WTC11 (cell line): Measurements from ENCODE around the gene EYS. TPM values are rescaled to one million over a fixed set of nuclear protein-coding genes. Genes with fewer than 3 reads are reported as not detected.

Experiments used
- ATAC-seq: fragments of 200-7000 bp; cut with Tn5 transposase; 2 replicates; pipeline ENCODE4 v1.10.0; 2021; ENCODE audit warnings: mild to moderate bottlenecking, moderate library complexity
- CTCF ChIA-PET: fragments of 300-600 bp; sonication (Branson Sonifier 250); formaldehyde crosslinking; loops from one replicate; lab custom pipeline; 2021; ENCODE audit warnings: antibody characterized with exemption; lab: Charles Lee
- POLR2A ChIA-PET: fragments of 350-600 bp; sonication (Branson Sonifier 250); formaldehyde crosslinking; loops from one replicate; lab custom pipeline; 2021; ENCODE audit warnings: antibody characterized with exemption; lab: Charles Lee
- DNase-seq: peaks from one replicate; pipeline ENCODE4 v3.0.0; 2021; ENCODE audit warnings: low spot score
- H3K27ac Mint-ChIP-seq: 2 replicates; pipeline ENCODE4 v1.8.0; 2021; ENCODE audit warnings: mixed read lengths
- H3K27me3 Mint-ChIP-seq: 2 replicates; pipeline ENCODE4 v1.8.0; 2021; ENCODE audit warnings: low read depth, mild to moderate bottlenecking, moderate library complexity, mixed read lengths
- H3K36me3 Mint-ChIP-seq: 2 replicates; pipeline ENCODE4 v1.8.0; 2021; ENCODE audit warnings: mixed read lengths
- H3K4me1 Mint-ChIP-seq: 2 replicates; pipeline ENCODE4 v1.8.0; 2022; ENCODE audit warnings: mixed read lengths
- H3K4me3 Mint-ChIP-seq: 2 replicates; pipeline ENCODE4 v1.8.0; 2021; ENCODE audit warnings: mild to moderate bottlenecking, moderate library complexity, mixed read lengths
- H3K9me3 Mint-ChIP-seq: 2 replicates; pipeline ENCODE4 v1.8.0; 2021; ENCODE audit warnings: mixed read lengths
- AR ChIP-seq: fragments of 250-450 bp; sonication (Bioruptor Pico); IDR thresholded peaks from 2 replicates; pipeline ENCODE4 v1.9.0; 2021; ENCODE audit warnings: mild to moderate bottlenecking
- ARID4B ChIP-seq: sonication (generic); formaldehyde crosslinking; IDR thresholded peaks from 2 replicates; pipeline ENCODE4 v1.8.0; 2023; ENCODE audit warnings: missing genetic modification reagents, mild to moderate bottlenecking, borderline replicate concordance
- ATF1 ChIP-seq: sonication (generic); formaldehyde crosslinking; IDR thresholded peaks from 2 replicates; pipeline ENCODE4 v1.8.1; 2023; ENCODE audit warnings: mild to moderate bottlenecking, moderate library complexity, missing genetic modification reagents
- ESRRA ChIP-seq: sonication (generic); formaldehyde crosslinking; IDR thresholded peaks from 2 replicates; pipeline ENCODE4 v1.8.1; 2022; ENCODE audit warnings: mild to moderate bottlenecking, missing genetic modification reagents, borderline replicate concordance
- FOXJ3 ChIP-seq: sonication (generic); formaldehyde crosslinking; IDR thresholded peaks from 2 replicates; pipeline ENCODE4 v1.9.0; 2021; ENCODE audit warnings: missing genetic modification reagents, mild to moderate bottlenecking, borderline replicate concordance
- GRHL2 ChIP-seq: fragments of 250-450 bp; sonication (Bioruptor Pico); IDR thresholded peaks from 2 replicates; pipeline ENCODE4 v1.8.0; 2022; ENCODE audit warnings: mild to moderate bottlenecking, moderate library complexity; ENCODE audit not compliant: insufficient replicate concordance, severe bottlenecking
- JAZF1 ChIP-seq: fragments of 250-450 bp; sonication (Bioruptor Pico); IDR thresholded peaks from 2 replicates; pipeline ENCODE4 v1.9.0; 2021; ENCODE audit warnings: moderate library complexity, mild to moderate bottlenecking, inconsistent platforms
- NFATC4 ChIP-seq: fragments of 250-450 bp; sonication (Bioruptor Pico); IDR thresholded peaks from 2 replicates; pipeline ENCODE4 v1.9.0; 2021; ENCODE audit warnings: mild to moderate bottlenecking
- NFYB ChIP-seq: sonication (generic); formaldehyde crosslinking; conservative IDR thresholded peaks from 2 replicates; pipeline ENCODE4 v1.8.0; 2022; ENCODE audit warnings: low read depth, missing genetic modification reagents
- RELA ChIP-seq: sonication (generic); formaldehyde crosslinking; IDR thresholded peaks from 2 replicates; pipeline ENCODE4 v1.8.1; 2022; ENCODE audit warnings: missing genetic modification reagents, mild to moderate bottlenecking, borderline replicate concordance
- SMAD3 ChIP-seq: sonication (generic); formaldehyde crosslinking; IDR thresholded peaks from 2 replicates; pipeline ENCODE4 v1.8.0; 2022; ENCODE audit warnings: missing genetic modification reagents, mild to moderate bottlenecking, borderline replicate concordance
- SMAD4 ChIP-seq: sonication (generic); formaldehyde crosslinking; IDR thresholded peaks from 2 replicates; pipeline ENCODE4 v1.8.0; 2022; ENCODE audit warnings: mild to moderate bottlenecking, missing genetic modification reagents
- SP1 ChIP-seq: sonication (generic); formaldehyde crosslinking; conservative IDR thresholded peaks from 2 replicates; pipeline ENCODE4 v1.8.1; 2022; ENCODE audit warnings: missing genetic modification reagents
- TCF7 ChIP-seq: sonication (generic); formaldehyde crosslinking; IDR thresholded peaks from 2 replicates; pipeline ENCODE4 v1.8.0; 2022; ENCODE audit warnings: mild to moderate bottlenecking, low read depth, missing genetic modification reagents, moderate library complexity
- ZNF219 ChIP-seq: sonication (generic); formaldehyde crosslinking; IDR thresholded peaks from 2 replicates; pipeline ENCODE4 v1.8.0; 2023; ENCODE audit warnings: missing genetic modification reagents, mild to moderate bottlenecking, borderline replicate concordance
- total RNA-seq: library from RNA; stranded (reverse); gene quantifications from 3 replicates; pipeline ENCODE4 v1.2.3, GENCODE V29; 2021
- TF ChIP-seq, protein P1 (sequence below): sonication (generic); formaldehyde crosslinking; IDR thresholded peaks from 2 replicates; pipeline ENCODE4 v1.8.1; 2023; ENCODE audit warnings: mild to moderate bottlenecking, missing genetic modification reagents, moderate library complexity
- TF ChIP-seq, protein P2 (sequence below): sonication (generic); formaldehyde crosslinking; IDR thresholded peaks from 2 replicates; pipeline ENCODE4 v1.8.1; 2023; ENCODE audit warnings: mild to moderate bottlenecking, missing genetic modification reagents

Gene EYS
- total RNA-seq, 1 experiment from 2014 or later = not detected

DNA sequence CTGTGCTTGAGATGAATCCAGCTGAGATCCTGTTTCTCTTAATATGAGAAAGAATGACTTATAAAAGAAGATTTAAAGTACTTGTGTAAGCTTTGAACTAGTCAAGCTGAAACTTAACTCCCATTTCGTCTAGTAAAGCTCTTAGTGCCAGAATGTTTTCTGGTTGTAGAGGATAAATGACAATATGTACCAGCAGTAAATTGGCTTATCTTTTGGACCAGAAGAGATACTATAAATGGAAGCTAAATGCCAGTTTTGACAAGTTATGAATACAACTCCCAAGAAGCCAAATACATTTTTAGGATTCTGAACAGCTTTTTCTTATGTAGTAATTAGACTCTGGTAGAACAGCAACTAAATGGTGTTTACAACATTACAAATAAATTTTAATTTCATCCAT lies 608.7 kb downstream of the EYS start (continued):
- TF ChIP-seq AR (CRISPR knock-in tag) = no peak
- TF ChIP-seq TCF7 (CRISPR knock-in tag) = no peak
- no peak for TF ChIP-seq SMAD3 (CRISPR knock-in tag)
- TF ChIP-seq SMAD4 (CRISPR knock-in tag) = no peak
- TF ChIP-seq, all 79 proteins: peak for 0

DNA sequence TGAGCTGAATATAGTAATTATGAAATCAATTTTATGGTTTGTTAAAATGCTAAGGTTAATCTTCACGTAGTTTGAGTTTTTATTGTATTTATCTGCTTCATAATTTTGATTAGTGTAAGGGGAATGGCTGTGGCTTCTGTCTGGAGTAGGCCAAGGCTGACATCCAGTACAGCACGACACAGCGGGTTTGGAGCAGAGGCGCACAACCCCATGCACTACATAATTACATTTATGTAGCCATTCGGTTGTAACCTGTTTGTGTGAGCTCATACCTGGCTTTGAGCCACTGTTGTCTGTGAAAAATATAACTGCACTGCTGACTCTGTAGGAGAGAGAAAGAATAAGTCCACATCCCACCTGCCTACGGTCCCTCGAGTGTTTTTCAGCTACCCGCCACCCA lies 615.5 kb downstream of the EYS start:
- peaks cover 48% of the 10 kb centered on the region for H3K9me3 Mint-ChIP-seq
- peaks cover 37% of the 10 kb centered on the region for H3K36me3 Mint-ChIP-seq
- ATAC-seq (no peak), DNase-seq (no peak)
- H3K27ac Mint-ChIP-seq = no peak overlapping the region
- TF ChIP-seq, protein P1, sequence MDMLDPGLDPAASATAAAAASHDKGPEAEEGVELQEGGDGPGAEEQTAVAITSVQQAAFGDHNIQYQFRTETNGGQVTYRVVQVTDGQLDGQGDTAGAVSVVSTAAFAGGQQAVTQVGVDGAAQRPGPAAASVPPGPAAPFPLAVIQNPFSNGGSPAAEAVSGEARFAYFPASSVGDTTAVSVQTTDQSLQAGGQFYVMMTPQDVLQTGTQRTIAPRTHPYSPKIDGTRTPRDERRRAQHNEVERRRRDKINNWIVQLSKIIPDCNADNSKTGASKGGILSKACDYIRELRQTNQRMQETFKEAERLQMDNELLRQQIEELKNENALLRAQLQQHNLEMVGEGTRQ = no peak
- no peak for TF ChIP-seq ZNF219 (CRISPR knock-in tag)
- TF ChIP-seq ESRRA = no peak
- TF ChIP-seq NFYB (CRISPR knock-in tag) = no peak
- TF ChIP-seq, protein P2, sequence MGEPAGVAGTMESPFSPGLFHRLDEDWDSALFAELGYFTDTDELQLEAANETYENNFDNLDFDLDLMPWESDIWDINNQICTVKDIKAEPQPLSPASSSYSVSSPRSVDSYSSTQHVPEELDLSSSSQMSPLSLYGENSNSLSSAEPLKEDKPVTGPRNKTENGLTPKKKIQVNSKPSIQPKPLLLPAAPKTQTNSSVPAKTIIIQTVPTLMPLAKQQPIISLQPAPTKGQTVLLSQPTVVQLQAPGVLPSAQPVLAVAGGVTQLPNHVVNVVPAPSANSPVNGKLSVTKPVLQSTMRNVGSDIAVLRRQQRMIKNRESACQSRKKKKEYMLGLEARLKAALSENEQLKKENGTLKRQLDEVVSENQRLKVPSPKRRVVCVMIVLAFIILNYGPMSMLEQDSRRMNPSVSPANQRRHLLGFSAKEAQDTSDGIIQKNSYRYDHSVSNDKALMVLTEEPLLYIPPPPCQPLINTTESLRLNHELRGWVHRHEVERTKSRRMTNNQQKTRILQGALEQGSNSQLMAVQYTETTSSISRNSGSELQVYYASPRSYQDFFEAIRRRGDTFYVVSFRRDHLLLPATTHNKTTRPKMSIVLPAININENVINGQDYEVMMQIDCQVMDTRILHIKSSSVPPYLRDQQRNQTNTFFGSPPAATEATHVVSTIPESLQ (CRISPR knock-in tag) = no peak
- no peak for TF ChIP-seq ATF1 (CRISPR knock-in tag)
- no peak for TF ChIP-seq NFATC4 (CRISPR knock-in tag)
- no peak for TF ChIP-seq FOXJ3
- TF ChIP-seq RELA (CRISPR knock-in tag) = no peak
- TF ChIP-seq JAZF1 = no peak
- no peak for TF ChIP-seq SP1 (CRISPR knock-in tag)
- TF ChIP-seq ARID4B (CRISPR knock-in tag) = no peak
- TF ChIP-seq GRHL2 (CRISPR knock-in tag) = no peak
- H3K4me3 Mint-ChIP-seq = no peak overlapping the region
- CTCF ChIA-PET = no interaction called here
- H3K4me1 Mint-ChIP-seq = no peaks in the 10 kb centered on the region
- H3K27me3 Mint-ChIP-seq = no peaks in the 10 kb centered on the region
- POLR2A ChIA-PET = no interaction called here
